ENCODE results near the gene KIFC3. TPM values are rescaled to one million over a fixed set of nuclear protein-coding genes. Genes with fewer than 3 reads are reported as not detected.
"Not testable (repeated sequence)": the region's sequence is repeated elsewhere in the genome, so short reads cannot be mapped to it uniquely, and the experiment has no call there.

KIFC3 gene
- total RNA-seq, 6 experiments from 2014 or later: 51.8 to 81.5 (median 72.7) TPM

DNA sequence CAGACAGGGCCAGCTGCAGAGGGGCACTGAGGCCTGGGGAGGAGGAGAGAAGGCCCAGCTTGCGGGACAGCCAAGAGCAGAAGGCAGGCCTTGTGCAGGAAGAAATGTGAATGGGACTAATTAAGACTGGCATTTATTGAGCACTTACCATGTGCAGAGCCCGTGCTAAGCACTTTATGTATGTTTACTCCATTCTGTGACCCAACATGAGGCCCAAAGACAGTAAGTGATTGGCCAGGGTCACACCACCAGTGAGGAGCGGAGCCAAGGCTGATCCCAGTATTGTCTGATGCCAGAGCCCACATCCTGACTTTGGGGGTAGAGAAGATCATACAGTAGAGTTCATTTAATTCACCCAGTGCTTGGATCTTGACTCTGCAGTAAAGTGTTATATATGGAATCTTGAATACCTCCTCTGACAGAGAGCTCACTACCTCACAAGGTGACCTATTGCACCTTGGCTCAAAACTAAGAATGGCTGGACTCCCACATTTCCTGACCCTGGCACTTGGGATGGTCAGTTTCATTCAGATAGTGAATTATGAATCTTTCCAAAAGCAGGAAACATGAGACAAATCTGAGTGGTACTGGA, 53.1 kb downstream of the KIFC3 start:
- H3K36me3 Mint-ChIP-seq (ENCODE audit: low read depth): no peaks in the 10 kb centered on the region; the same call in 1 of the 2 replicates
- TF ChIP-seq, protein P1, sequence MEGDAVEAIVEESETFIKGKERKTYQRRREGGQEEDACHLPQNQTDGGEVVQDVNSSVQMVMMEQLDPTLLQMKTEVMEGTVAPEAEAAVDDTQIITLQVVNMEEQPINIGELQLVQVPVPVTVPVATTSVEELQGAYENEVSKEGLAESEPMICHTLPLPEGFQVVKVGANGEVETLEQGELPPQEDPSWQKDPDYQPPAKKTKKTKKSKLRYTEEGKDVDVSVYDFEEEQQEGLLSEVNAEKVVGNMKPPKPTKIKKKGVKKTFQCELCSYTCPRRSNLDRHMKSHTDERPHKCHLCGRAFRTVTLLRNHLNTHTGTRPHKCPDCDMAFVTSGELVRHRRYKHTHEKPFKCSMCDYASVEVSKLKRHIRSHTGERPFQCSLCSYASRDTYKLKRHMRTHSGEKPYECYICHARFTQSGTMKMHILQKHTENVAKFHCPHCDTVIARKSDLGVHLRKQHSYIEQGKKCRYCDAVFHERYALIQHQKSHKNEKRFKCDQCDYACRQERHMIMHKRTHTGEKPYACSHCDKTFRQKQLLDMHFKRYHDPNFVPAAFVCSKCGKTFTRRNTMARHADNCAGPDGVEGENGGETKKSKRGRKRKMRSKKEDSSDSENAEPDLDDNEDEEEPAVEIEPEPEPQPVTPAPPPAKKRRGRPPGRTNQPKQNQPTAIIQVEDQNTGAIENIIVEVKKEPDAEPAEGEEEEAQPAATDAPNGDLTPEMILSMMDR (IDR thresholded peaks at IDR 0.05): no peak
- no peak overlapping the region for H3K4me3 Mint-ChIP-seq
- H3K9me3 Mint-ChIP-seq: no peaks in the 10 kb centered on the region
- peaks cover 6% of the 10 kb centered on the region for H3K27me3 Mint-ChIP-seq (ENCODE audit: insufficient read depth)
- H3K4me1 Mint-ChIP-seq (ENCODE audit: low read depth): no peaks in the 10 kb centered on the region
- no peak for DNase-seq
- H3K27ac Mint-ChIP-seq: 0 out of 2 replicates have a peak overlapping the region, but pooled peaks have one; percentile 16

GRCh38 chr16:57748596-57748995, 53.7 kb downstream of the KIFC3 start:
- no peaks in the 10 kb centered on the region for H3K9me3 Mint-ChIP-seq
- TF ChIP-seq, protein P1 (IDR thresholded peaks at IDR 0.05): no peak
- H3K4me3 Mint-ChIP-seq: no peak overlapping the region
- no peaks in the 10 kb centered on the region; the same call in 1 of the 2 replicates for H3K36me3 Mint-ChIP-seq (ENCODE audit: low read depth)
- H3K27ac Mint-ChIP-seq: no peak overlapping the region
- H3K4me1 Mint-ChIP-seq (ENCODE audit: low read depth): no peaks in the 10 kb centered on the region
- H3K27me3 Mint-ChIP-seq (ENCODE audit: insufficient read depth): peaks cover 6% of the 10 kb centered on the region
- DNase-seq: no peak

- Mint-ChIP-seq H3K9me3 (no peaks in the 10 kb centered on the region), H3K4me3 (no peak overlapping the region), H3K36me3 (ENCODE audit: low read depth) (no peaks in the 10 kb centered on the region; the same call in 1 of the 2 replicates), H3K27ac (no peak overlapping the region), H3K4me1 (ENCODE audit: low read depth) (no peaks in the 10 kb centered on the region), H3K27me3 (ENCODE audit: insufficient read depth) (peaks cover 6% of the 10 kb centered on the region)
- TF ChIP-seq, protein P1 (IDR thresholded peaks at IDR 0.05): no peak
- DNase-seq: no peak
Observed at GRCh38 chr16:57747996-57748395, 54.3 kb downstream of the KIFC3 start.

GRCh38 chr16:57747496-57747895, 54.8 kb downstream of the KIFC3 start:
- no peaks in the 10 kb centered on the region; the same call in 1 of the 2 replicates for H3K36me3 Mint-ChIP-seq (ENCODE audit: low read depth)
- H3K9me3 Mint-ChIP-seq: no peaks in the 10 kb centered on the region
- no peak for DNase-seq
- TF ChIP-seq, protein P1 (IDR thresholded peaks at IDR 0.05): no peak
- H3K27me3 Mint-ChIP-seq (ENCODE audit: insufficient read depth): peaks cover 6% of the 10 kb centered on the region
- H3K4me3 Mint-ChIP-seq: no peak overlapping the region
- no peaks in the 10 kb centered on the region for H3K4me1 Mint-ChIP-seq (ENCODE audit: low read depth)
- H3K27ac Mint-ChIP-seq: no peak overlapping the region

DNA sequence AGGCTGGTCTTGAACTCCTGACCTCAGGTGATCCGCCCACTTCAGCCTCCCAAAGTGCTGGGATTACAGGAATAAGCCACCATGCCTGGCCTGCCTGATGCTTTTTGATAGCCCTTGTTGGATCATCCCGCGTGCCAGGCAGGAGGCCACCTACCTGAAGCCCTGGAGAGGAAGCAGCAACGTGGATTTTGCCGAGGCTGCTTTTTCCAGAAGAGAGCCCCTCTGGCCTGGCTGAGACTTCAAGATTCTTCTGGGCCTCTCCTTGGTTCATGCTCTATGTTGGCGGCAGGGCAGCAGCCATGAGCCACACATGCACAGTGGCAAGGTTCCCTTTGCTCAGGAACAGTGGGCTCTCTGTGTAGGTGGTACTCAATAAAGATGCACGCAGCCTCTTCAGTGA, 55.2 kb downstream of the KIFC3 start:
- DNase-seq: no peak
- H3K36me3 Mint-ChIP-seq (ENCODE audit: low read depth): no peaks in the 10 kb centered on the region; the same call in 1 of the 2 replicates
- H3K27ac Mint-ChIP-seq: no peak overlapping the region
- no peaks in the 10 kb centered on the region for H3K4me1 Mint-ChIP-seq (ENCODE audit: low read depth)
- TF ChIP-seq, protein P1 (IDR thresholded peaks at IDR 0.05): no peak
- no peaks in the 10 kb centered on the region for H3K9me3 Mint-ChIP-seq
- peaks cover 6% of the 10 kb centered on the region for H3K27me3 Mint-ChIP-seq (ENCODE audit: insufficient read depth)
- H3K4me3 Mint-ChIP-seq: no peak overlapping the region

DNA sequence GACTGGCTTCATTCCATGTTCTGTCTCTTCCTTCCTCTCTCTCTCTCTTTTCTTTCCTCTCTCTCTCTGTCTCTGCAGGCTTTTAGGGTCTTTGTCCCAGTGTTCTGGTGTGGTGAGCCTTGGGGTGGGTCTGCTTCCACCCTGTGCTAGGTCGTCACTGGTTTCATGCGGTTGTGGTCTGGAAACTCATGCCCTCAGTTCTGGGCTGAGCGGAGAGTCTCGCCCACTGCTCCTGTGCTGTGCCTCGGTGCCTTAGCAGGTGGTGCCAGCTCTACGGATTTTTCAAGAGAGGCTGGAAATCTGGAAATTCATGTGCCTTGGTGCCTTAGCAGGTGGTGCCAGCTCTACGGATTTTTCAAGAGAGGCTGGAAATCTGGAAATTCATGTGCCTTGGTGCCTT, 56.0 kb downstream of the KIFC3 start:
- not testable (repeated sequence) for H3K27me3 Mint-ChIP-seq (ENCODE audit: insufficient read depth); H3K9me3 Mint-ChIP-seq; H3K27ac Mint-ChIP-seq; H3K4me1 Mint-ChIP-seq (ENCODE audit: low read depth); DNase-seq; H3K4me3 Mint-ChIP-seq; H3K36me3 Mint-ChIP-seq (ENCODE audit: low read depth)

Data from HFFc6 (cell line).